ENCODE data around the gene ERGIC1. TPM values are rescaled to one million over a fixed set of nuclear protein-coding genes. Genes with fewer than 3 reads are reported as not detected.

ERGIC1 gene
- total RNA-seq, 1 donor from 2014 or later: 46.4 TPM

DNA sequence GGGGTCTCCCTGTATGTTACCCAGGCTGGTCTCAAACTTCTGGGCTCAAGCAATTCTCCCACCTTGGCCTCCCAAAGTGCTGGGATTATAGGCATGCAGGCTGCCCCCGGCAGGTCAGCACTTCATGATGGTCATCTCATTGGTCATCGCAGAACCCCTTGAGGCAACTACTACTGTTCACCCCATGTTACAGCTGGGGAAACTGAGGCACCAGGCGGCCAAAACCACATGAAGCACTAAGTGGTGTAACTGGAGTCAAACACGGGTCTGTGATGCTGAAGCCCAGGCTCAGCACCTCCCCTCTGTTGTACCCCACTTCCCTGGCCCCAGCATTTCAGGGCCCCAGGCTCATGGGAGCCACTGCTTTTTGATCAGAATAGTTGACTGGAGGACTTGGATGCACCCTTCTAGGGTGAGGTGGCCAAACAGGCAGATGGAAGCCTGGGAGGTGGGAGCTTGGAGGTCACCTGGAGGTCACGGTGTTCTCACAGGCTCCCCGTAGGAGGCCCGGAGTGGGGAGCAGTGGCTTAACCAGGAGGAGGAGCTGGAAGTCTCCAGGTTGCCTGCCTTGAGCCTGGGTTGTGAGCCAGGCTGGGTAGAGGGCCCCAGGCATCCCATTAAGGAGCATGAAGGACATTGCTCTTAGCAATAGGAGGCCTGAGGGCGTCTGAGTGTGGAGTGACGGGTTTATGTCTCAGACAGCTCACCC is 67.9 kb downstream of the ERGIC1 start:
- no peaks in the 10 kb centered on the region for H3K9me3 ChIP-seq (ENCODE audit: control insufficient read depth in 3 of 3, low read length in 3 of 3)
- peaks cover 47 to 83% (median 82%) of the 10 kb centered on the region in 3 donors for H3K4me1 ChIP-seq (ENCODE audit: control insufficient read depth in 3 of 3, insufficient read depth in 3 of 3, low read length in 3 of 3)
- H3K9ac ChIP-seq (ENCODE audit: low read depth in 1 of 3, low read length in 3 of 3): peak overlapping the region; percentile 36 to 64 (median 61)
- H3K4me3 ChIP-seq (ENCODE audit: low read length in 3 of 3): no peak overlapping the region
- no peaks in the 10 kb centered on the region for H3K27me3 ChIP-seq (ENCODE audit: control insufficient read depth in 3 of 3, insufficient read depth in 3 of 3, low read length in 3 of 3)
- peak overlapping the region; percentile 97 for H3K27ac ChIP-seq (ENCODE audit: low read depth, low read length)
- peaks cover 0 to 9% (median 5%) of the 10 kb centered on the region in 3 donors for H3K36me3 ChIP-seq (ENCODE audit: control insufficient read depth in 3 of 3, insufficient read depth in 3 of 3, low read length in 3 of 3)

DNA sequence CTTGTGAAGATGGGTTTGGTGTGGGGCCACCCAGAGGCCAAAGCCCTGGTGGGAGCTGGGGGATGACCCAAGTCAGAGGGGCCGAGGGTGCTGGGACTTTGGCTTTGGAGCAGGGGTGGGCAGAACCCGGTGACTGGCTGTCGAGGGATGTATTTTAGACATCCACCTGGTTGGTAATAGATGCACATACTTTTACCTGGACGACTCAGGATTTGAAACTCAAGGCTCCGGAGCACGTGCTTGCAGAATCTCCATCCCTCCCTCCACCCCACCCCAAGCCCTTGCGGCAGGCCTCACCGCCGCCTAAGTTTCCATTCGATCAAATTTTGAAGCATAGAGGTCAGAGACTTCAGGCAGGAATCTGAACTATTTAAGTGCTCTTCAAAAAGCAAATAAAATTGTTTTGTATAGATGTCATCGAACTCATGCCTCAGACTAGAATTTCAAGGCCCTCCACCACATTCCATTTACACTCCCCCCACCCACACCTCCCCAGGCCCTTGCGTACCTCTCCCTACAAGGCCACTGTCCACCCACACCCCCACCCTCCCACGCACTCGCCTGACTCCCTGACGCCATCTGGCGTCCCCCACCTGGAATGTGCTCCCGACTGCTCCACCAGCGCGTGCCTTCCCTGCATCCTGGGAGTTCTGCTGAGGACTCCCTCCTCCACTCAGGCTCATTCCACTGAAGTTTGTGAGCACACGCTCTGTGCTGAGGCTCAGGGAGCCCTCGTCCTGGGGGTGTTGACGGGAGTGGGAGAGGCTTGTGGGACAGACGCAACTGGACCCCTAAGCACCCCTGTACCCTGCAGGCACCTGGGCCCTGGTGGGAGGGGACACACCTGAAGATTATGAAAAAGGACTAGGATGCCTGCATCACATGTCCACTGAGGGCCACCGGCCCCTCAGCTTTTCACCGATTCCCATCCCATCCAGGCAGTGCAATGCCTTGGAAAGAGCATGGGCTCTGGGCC is 68.7 kb downstream of the ERGIC1 start:
- Histone ChIP-seq H3K27me3 (ENCODE audit: control insufficient read depth in 3 of 3, insufficient read depth in 3 of 3, low read length in 3 of 3) (no peaks in the 10 kb centered on the region), H3K4me1 (ENCODE audit: control insufficient read depth in 3 of 3, insufficient read depth in 3 of 3, low read length in 3 of 3) (peaks cover 47 to 78% (median 75%) of the 10 kb centered on the region in 3 donors), H3K36me3 (ENCODE audit: control insufficient read depth in 3 of 3, insufficient read depth in 3 of 3, low read length in 3 of 3) (peaks cover 0 to 9% (median 4%) of the 10 kb centered on the region in 3 donors), H3K27ac (ENCODE audit: low read depth, low read length) (peak overlapping the region; percentile 97), H3K9me3 (ENCODE audit: control insufficient read depth in 3 of 3, low read length in 3 of 3) (no peaks in the 10 kb centered on the region), H3K4me3 (ENCODE audit: low read length in 3 of 3) (peak overlapping the region in 1 of 3 donors; percentile 22), H3K9ac (ENCODE audit: low read depth in 1 of 3, low read length in 3 of 3) (peak overlapping the region; percentile 61 to 84 (median 72))

DNA sequence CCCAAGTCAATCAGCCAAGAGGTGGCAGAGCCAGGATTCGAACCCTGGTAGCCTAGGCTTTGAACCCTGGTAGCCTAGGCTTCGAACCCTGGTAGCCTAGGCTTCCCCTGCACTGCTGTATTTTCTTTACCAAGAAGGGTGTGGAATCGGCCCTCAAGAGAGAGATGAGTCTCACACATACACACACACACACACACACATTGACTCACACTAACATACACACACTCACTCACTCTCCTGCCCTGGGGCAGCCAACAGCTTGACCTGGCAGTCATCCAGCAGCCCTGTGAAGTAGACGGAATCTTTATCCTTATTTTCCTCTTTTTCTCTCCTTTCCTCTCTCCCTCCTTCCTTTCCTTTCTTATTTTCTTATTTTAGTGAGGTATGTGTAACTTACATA is 69.7 kb downstream of the ERGIC1 start:
- Histone ChIP-seq H3K9ac (ENCODE audit: low read depth in 1 of 3, low read length in 3 of 3) (peak overlapping the region; percentile 72 to 84 (median 78)), H3K27me3 (ENCODE audit: control insufficient read depth in 3 of 3, insufficient read depth in 3 of 3, low read length in 3 of 3) (no peaks in the 10 kb centered on the region), H3K4me3 (ENCODE audit: low read length in 3 of 3) (no peak overlapping the region), H3K9me3 (ENCODE audit: control insufficient read depth in 3 of 3, low read length in 3 of 3) (no peaks in the 10 kb centered on the region), H3K27ac (ENCODE audit: low read depth, low read length) (peak overlapping the region; percentile 97), H3K36me3 (ENCODE audit: control insufficient read depth in 3 of 3, insufficient read depth in 3 of 3, low read length in 3 of 3) (peaks cover 0 to 3% (median 0%) of the 10 kb centered on the region in 3 donors), H3K4me1 (ENCODE audit: control insufficient read depth in 3 of 3, insufficient read depth in 3 of 3, low read length in 3 of 3) (peaks cover 43 to 68% (median 65%) of the 10 kb centered on the region in 3 donors)

DNA sequence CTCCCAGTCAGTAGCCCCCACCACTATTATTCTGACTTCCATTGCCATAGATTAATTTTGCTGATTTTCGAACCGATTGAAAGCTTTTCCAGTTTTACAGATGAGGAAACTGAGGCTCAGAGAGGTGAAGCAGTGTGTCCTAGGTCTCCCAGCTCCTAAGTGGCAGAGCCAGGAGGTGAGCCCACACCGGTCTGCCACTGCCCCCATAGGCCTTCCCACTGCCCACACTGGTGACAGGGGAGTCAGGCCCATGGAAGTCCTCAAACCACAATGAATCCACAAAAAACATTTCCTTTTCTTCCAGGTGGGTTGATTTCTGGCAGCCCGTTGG is 70.2 kb downstream of the ERGIC1 start:
- H3K27me3 ChIP-seq (ENCODE audit: control insufficient read depth in 3 of 3, insufficient read depth in 3 of 3, low read length in 3 of 3): no peaks in the 10 kb centered on the region
- H3K36me3 ChIP-seq (ENCODE audit: control insufficient read depth in 3 of 3, insufficient read depth in 3 of 3, low read length in 3 of 3): no peaks in the 10 kb centered on the region
- H3K9me3 ChIP-seq (ENCODE audit: control insufficient read depth in 3 of 3, low read length in 3 of 3): no peaks in the 10 kb centered on the region
- H3K4me1 ChIP-seq (ENCODE audit: control insufficient read depth in 3 of 3, insufficient read depth in 3 of 3, low read length in 3 of 3): peaks cover 43 to 65% (median 63%) of the 10 kb centered on the region in 3 donors
- H3K4me3 ChIP-seq (ENCODE audit: low read length in 3 of 3): peak overlapping the region in 1 of 3 donors; percentile 29
- peak overlapping the region; percentile 97 for H3K27ac ChIP-seq (ENCODE audit: low read depth, low read length)
- H3K9ac ChIP-seq (ENCODE audit: low read depth in 1 of 3, low read length in 3 of 3): peak overlapping the region; percentile 72 to 84 (median 78)

DNA sequence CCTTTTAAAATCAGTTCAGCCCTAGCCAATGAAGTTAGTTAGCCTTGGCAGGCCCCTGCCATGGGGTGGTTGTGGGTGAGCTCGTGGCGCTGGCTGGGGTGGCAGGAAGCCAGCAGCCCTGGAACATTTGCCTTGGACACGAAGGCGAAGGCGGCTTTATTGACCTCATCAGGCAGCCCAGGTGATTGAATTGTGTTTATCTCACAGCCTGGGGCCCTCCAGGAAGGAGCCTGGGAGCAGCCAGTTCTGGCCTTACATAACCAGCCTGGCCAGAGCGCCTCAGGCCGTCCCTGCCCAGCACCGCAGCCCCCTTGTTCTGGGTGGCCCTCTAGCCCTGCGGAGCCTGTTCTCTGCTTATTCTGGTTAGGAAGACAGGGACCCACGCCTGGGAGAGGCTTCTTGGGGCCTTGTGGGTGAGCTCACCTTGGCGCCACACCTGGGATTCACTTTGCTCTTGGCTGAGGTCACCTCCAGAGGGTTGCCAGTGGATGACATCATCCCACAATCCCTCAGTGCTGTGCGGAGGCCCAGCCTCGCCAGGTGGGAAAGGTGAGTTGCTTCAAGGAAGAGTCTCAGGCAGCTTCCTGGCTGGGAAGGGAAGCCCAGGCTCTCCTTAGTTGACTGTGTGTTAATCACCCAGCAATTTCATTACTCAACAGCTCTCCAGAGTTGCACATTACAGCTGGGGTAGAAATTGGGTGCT is 70.7 kb downstream of the ERGIC1 start:
- peak overlapping the region; percentile 72 to 84 (median 78) for H3K9ac ChIP-seq (ENCODE audit: low read depth in 1 of 3, low read length in 3 of 3)
- H3K27ac ChIP-seq (ENCODE audit: low read depth, low read length): peak overlapping the region; percentile 97
- peaks cover 43 to 65% (median 63%) of the 10 kb centered on the region in 3 donors for H3K4me1 ChIP-seq (ENCODE audit: control insufficient read depth in 3 of 3, insufficient read depth in 3 of 3, low read length in 3 of 3)

DNA sequence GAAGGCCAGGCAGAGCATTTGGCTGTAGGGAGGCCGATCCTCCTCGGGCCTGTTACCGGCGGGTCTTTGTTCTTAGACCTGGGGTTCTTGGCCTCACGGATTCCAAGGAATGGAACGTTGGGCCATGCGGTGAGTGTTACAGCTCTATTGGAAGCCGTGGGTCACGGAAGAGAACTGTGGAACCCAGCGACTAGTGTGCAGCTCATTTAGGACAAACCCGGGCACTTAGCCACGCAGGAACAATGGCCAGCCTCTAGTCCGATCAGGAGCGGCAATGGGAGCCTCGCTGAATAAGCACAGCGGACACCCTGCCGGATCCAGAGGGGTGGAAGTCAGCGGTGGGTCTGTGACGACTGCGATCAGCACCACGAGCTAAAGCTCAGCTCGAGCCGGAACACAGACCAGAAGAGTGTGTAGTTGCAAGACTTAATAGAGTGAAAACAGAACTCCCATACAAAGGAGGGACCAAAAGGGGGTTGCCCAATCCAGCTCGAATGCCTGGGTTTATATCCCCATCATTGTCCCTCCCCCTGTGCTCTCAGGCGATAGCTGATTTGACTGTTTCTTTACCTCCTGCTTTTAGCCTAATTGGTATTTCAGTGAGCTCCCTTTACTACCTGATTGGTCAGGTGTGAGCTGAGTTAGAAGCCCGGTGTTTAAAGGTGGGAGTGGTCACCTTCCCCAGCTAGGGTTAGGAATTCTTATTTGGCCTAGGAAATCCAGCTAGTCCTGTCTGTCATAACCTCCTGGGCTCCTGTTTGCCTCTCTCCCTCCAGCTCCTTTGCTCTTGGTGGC is 71.5 kb downstream of the ERGIC1 start:
- H3K4me1 ChIP-seq (ENCODE audit: control insufficient read depth in 3 of 3, insufficient read depth in 3 of 3, low read length in 3 of 3): peaks cover 43 to 65% (median 63%) of the 10 kb centered on the region in 3 donors
- H3K4me3 ChIP-seq (ENCODE audit: low read length in 3 of 3): no peak overlapping the region
- peak overlapping the region in 2 of 3 donors; percentile 72 to 84 for H3K9ac ChIP-seq (ENCODE audit: low read depth in 1 of 3, low read length in 3 of 3)
- H3K36me3 ChIP-seq (ENCODE audit: control insufficient read depth in 3 of 3, insufficient read depth in 3 of 3, low read length in 3 of 3): peaks cover 0 to 6% (median 3%) of the 10 kb centered on the region in 3 donors
- no peaks in the 10 kb centered on the region for H3K9me3 ChIP-seq (ENCODE audit: control insufficient read depth in 3 of 3, low read length in 3 of 3)
- peak overlapping the region; percentile 97 for H3K27ac ChIP-seq (ENCODE audit: low read depth, low read length)
- no peaks in the 10 kb centered on the region for H3K27me3 ChIP-seq (ENCODE audit: control insufficient read depth in 3 of 3, insufficient read depth in 3 of 3, low read length in 3 of 3)

More for the DNA sequence above, 70.7 kb downstream of the ERGIC1 start:
- Histone ChIP-seq H3K4me3 (ENCODE audit: low read length in 3 of 3) (peak overlapping the region; percentile 12 to 29 (median 13)), H3K9me3 (ENCODE audit: control insufficient read depth in 3 of 3, low read length in 3 of 3) (no peaks in the 10 kb centered on the region), H3K27me3 (ENCODE audit: control insufficient read depth in 3 of 3, insufficient read depth in 3 of 3, low read length in 3 of 3) (no peaks in the 10 kb centered on the region), H3K36me3 (ENCODE audit: control insufficient read depth in 3 of 3, insufficient read depth in 3 of 3, low read length in 3 of 3) (peaks cover 0 to 3% (median 3%) of the 10 kb centered on the region in 3 donors)

DNA sequence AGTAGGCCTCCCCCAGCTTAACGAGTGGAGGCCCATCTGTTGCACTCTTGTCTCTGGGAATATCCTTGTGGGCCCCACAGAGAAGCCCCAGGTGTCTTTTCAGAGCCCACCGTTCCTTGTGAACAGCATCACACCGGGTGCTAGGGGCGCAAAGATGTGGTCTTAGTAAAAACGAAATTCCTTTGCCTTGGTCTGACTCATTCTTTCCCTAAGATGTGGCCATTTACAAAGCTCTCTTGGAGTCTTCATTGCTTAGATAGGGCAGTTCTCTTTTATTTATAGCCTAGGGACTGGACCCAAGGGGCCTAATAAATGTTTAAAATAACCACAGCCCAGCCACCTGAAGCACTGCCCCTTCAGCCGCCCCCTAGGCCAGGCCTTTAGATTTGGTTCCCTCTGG is 72.4 kb downstream of the ERGIC1 start:
- Histone ChIP-seq H3K9me3 (ENCODE audit: control insufficient read depth in 3 of 3, low read length in 3 of 3) (no peaks in the 10 kb centered on the region), H3K9ac (ENCODE audit: low read depth in 1 of 3, low read length in 3 of 3) (peak overlapping the region; percentile 9 to 24 (median 10)), H3K4me3 (ENCODE audit: low read length in 3 of 3) (no peak overlapping the region), H3K27me3 (ENCODE audit: control insufficient read depth in 3 of 3, insufficient read depth in 3 of 3, low read length in 3 of 3) (no peaks in the 10 kb centered on the region), H3K27ac (ENCODE audit: low read depth, low read length) (no peak overlapping the region), H3K4me1 (ENCODE audit: control insufficient read depth in 3 of 3, insufficient read depth in 3 of 3, low read length in 3 of 3) (peaks cover 39 to 56% (median 56%) of the 10 kb centered on the region in 3 donors), H3K36me3 (ENCODE audit: control insufficient read depth in 3 of 3, insufficient read depth in 3 of 3, low read length in 3 of 3) (peaks cover 3 to 9% (median 7%) of the 10 kb centered on the region in 3 donors)

DNA sequence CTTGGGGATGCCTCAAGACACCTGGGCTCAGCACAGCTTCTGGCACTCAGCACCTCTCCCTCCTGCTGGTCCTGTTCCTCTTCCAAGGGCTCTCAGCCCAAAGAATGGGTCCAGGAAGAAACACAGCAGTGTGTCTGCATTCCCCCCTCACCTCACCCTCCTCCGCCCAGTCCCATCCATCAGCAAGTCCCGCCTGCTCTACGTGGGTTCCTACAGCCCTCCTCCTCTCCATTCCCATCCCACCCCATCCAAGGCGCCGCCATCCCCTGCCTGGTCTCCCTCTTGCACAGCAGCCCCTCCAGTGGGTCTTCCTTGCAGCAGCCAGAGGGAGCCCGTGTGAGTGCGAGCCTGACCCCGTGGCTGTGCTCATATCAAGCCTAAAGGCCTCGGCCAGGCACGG is 72.8 kb downstream of the ERGIC1 start:
- peaks cover 37 to 52% (median 51%) of the 10 kb centered on the region in 3 donors for H3K4me1 ChIP-seq (ENCODE audit: control insufficient read depth in 3 of 3, insufficient read depth in 3 of 3, low read length in 3 of 3)
- H3K27me3 ChIP-seq (ENCODE audit: control insufficient read depth in 3 of 3, insufficient read depth in 3 of 3, low read length in 3 of 3): no peaks in the 10 kb centered on the region
- no peak overlapping the region for H3K4me3 ChIP-seq (ENCODE audit: low read length in 3 of 3)
- H3K9ac ChIP-seq (ENCODE audit: low read depth in 1 of 3, low read length in 3 of 3): peak overlapping the region in 2 of 3 donors; percentile 9 to 10
- H3K36me3 ChIP-seq (ENCODE audit: control insufficient read depth in 3 of 3, insufficient read depth in 3 of 3, low read length in 3 of 3): peaks cover 4 to 11% (median 7%) of the 10 kb centered on the region in 3 donors
- peak overlapping the region; percentile 20 for H3K27ac ChIP-seq (ENCODE audit: low read depth, low read length)
- no peaks in the 10 kb centered on the region for H3K9me3 ChIP-seq (ENCODE audit: control insufficient read depth in 3 of 3, low read length in 3 of 3)

DNA sequence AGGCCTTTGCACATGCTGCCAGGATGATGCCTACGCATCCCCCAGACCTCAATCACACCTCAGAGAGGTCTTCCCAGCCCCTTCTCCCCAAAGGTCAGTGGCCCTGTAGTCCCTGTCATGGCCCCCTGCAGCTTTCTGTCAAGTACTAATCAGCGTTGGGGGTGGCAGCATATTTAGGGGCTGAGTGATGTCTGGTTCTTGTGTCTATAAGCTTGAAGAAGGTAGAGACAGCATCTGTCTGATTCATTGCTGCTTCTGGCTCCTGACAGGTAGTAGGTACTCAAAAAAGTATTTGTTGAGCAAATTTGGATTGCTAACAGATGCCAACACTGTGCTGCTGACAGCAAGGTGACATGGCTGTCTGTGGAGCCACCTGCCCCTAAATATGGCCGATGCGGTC is 73.6 kb downstream of the ERGIC1 start:
- Histone ChIP-seq H3K36me3 (ENCODE audit: control insufficient read depth in 3 of 3, insufficient read depth in 3 of 3, low read length in 3 of 3) (peaks cover 4 to 11% (median 7%) of the 10 kb centered on the region in 3 donors), H3K9ac (ENCODE audit: low read depth in 1 of 3, low read length in 3 of 3) (no peak overlapping the region), H3K4me3 (ENCODE audit: low read length in 3 of 3) (no peak overlapping the region), H3K27ac (ENCODE audit: low read depth, low read length) (no peak overlapping the region), H3K9me3 (ENCODE audit: control insufficient read depth in 3 of 3, low read length in 3 of 3) (no peaks in the 10 kb centered on the region), H3K4me1 (ENCODE audit: control insufficient read depth in 3 of 3, insufficient read depth in 3 of 3, low read length in 3 of 3) (peaks cover 31 to 44% (median 44%) of the 10 kb centered on the region in 3 donors), H3K27me3 (ENCODE audit: control insufficient read depth in 3 of 3, insufficient read depth in 3 of 3, low read length in 3 of 3) (no peaks in the 10 kb centered on the region)

All from skeletal muscle tissue (tissue), 4 donors.